A549 (cell line): ENCODE measurements around the gene BHLHE23. TPM values are rescaled to one million over a fixed set of nuclear protein-coding genes. Genes with fewer than 3 reads are reported as not detected.

Experiments used
- ATAC-seq, 2 experiments: fragments of 200-7000 bp in 1 of 2; fragments of >200 bp in 1 of 2; cut with Nextera tagmentation in 1 of 2; cut with Tn5 transposase in 1 of 2; 3 replicates each; pipeline versions ENCODE4 v1.8.0 to v1.9.1; 2018 to 2020; ENCODE audit warnings: mild to moderate bottlenecking in 1 of 2, moderate library complexity in 1 of 2
- CTCF ChIA-PET: fragments of 300-600 bp; sonication (Branson Sonifier 250); formaldehyde crosslinking; extraction: SDS; loops from one replicate; lab custom pipeline; 2021; ENCODE audit warnings: antibody characterized with exemption, inconsistent platforms; lab: Yijun Ruan, JAX
- POLR2A ChIA-PET: fragments of 350-600 bp; formaldehyde crosslinking; extraction: SDS; loops from one replicate; lab custom pipeline; 2021; ENCODE audit warnings: antibody characterized with exemption, inconsistent platforms; lab: Yijun Ruan, JAX
- DNase-seq, 2 experiments: peaks; one replicate each; pipeline versions ENCODE4 v3.0.0 to v3.0.0-alpha.2; 2011 to 2016; ENCODE audit warnings: low read depth in 1 of 2, low spot score in 1 of 2
- FAIRE-seq: peaks from 2 replicates; lab custom pipeline; 2011; peaks lifted over from hg19 to GRCh38; lab: Jason Lieb, UNC
- H3K27ac ChIP-seq, 2 experiments: fragments of >200 bp; sonication (Bioruptor Twin); formaldehyde crosslinking; 3 replicates each; pipeline ENCODE4 v1.5.1; 2016 to 2017
- H3K4me1 ChIP-seq: fragments of >200 bp; sonication (Bioruptor Twin); formaldehyde crosslinking; 3 replicates; pipeline ENCODE4 v1.6.1; 2016
- H3K4me2 ChIP-seq: fragments of >200 bp; sonication (Bioruptor Twin); formaldehyde crosslinking; 3 replicates; pipeline ENCODE4 v1.6.1; 2016
- H3K4me3 ChIP-seq: fragments of >200 bp; sonication (Bioruptor Twin); formaldehyde crosslinking; 3 replicates; pipeline ENCODE4 v1.5.1; 2016
- H3K9me3 ChIP-seq: fragments of >200 bp; sonication (Bioruptor Twin); formaldehyde crosslinking; 3 replicates; pipeline ENCODE4 v1.6.1; 2016
- ATOH8 ChIP-seq: fragments of 250-450 bp; sonication (Bioruptor Pico); IDR thresholded peaks from 2 replicates; pipeline ENCODE4 v1.5.0; 2020; ENCODE audit warnings: low read depth, mild to moderate bottlenecking, moderate library complexity
- BCL3 ChIP-seq: fragments of >200 bp; sonication (Bioruptor Twin); formaldehyde crosslinking; IDR thresholded peaks from 3 replicates; pipeline ENCODE4 v1.6.1; 2016
- BHLHE40 ChIP-seq: IDR thresholded peaks from 2 replicates; pipeline ENCODE4 v1.6.1; 2012; ENCODE audit warnings: low read depth, low read length, inconsistent platforms
- CBX2 ChIP-seq: fragments of 200-600 bp; sonication (generic); IDR thresholded peaks from 2 replicates; pipeline ENCODE4 v1.6.1; 2016; ENCODE audit warnings: low read depth, mild to moderate bottlenecking, borderline replicate concordance
- CBX8 ChIP-seq: fragments of 200-600 bp; sonication (generic); IDR thresholded peaks from 2 replicates; pipeline ENCODE4 v1.6.1; 2016
- CEBPB ChIP-seq, 2 experiments: fragments of >200 bp in 1 of 2; sonication (Bioruptor Twin) in 1 of 2; formaldehyde crosslinking in 1 of 2; IDR thresholded peaks; 2 replicates each; pipeline ENCODE4 v1.6.1; 2012 to 2016
- CHD2 ChIP-seq: fragments of 150-350 bp; IDR thresholded peaks from 2 replicates; pipeline ENCODE4 v1.6.1; 2014; ENCODE audit warnings: low read length; ENCODE audit not compliant: partially characterized antibody
- EP300 ChIP-seq, 2 experiments: fragments of >200 bp; sonication (Bioruptor Twin); formaldehyde crosslinking; IDR thresholded peaks; 2 replicates in 1 of 2; 3 replicates in 1 of 2; pipeline ENCODE4 v1.6.1; 2016 to 2017
- FOSB ChIP-seq: fragments of 250-450 bp; sonication (Bioruptor Pico); IDR thresholded peaks from 2 replicates; pipeline ENCODE4 v1.5.0; 2020; ENCODE audit warnings: mild to moderate bottlenecking, moderate library complexity
- FOSL2 ChIP-seq, 2 experiments: fragments of 450-650 bp in 1 of 2; fragments of >200 bp in 1 of 2; sonication (Bioruptor Twin) in 1 of 2; formaldehyde crosslinking; IDR thresholded peaks; 2 replicates each; pipeline versions ENCODE4 v1.5.0 to v1.6.1; 2016 to 2020; ENCODE audit warnings: mild to moderate bottlenecking in 1 of 2, moderate library complexity in 1 of 2
- HEYL ChIP-seq: fragments of 250-450 bp; sonication (Bioruptor Pico); IDR thresholded peaks from 2 replicates; pipeline ENCODE4 v1.8.0; 2021; ENCODE audit warnings: mild to moderate bottlenecking, moderate library complexity
- HMGXB4 ChIP-seq: fragments of 250-450 bp; sonication (Bioruptor Pico); IDR thresholded peaks from 2 replicates; pipeline ENCODE4 v1.5.0; 2021; ENCODE audit warnings: mild to moderate bottlenecking, moderate library complexity, borderline replicate concordance
- HOXA7 ChIP-seq: fragments of 250-450 bp; sonication (Bioruptor Pico); IDR thresholded peaks from 2 replicates; pipeline ENCODE4 v1.5.0; 2020; ENCODE audit warnings: mild to moderate bottlenecking, moderate library complexity
- JUNB ChIP-seq: fragments of >200 bp; sonication (Bioruptor Twin); formaldehyde crosslinking; IDR thresholded peaks from 2 replicates; pipeline ENCODE4 v1.6.1; 2016
- KDM1A ChIP-seq: fragments of 200-600 bp; sonication (generic); IDR thresholded peaks from 2 replicates; pipeline ENCODE4 v1.6.1; 2016; ENCODE audit warnings: low read depth, mild to moderate bottlenecking
- MAFK ChIP-seq: fragments of 450-650 bp; IDR thresholded peaks from 2 replicates; pipeline ENCODE4 v1.6.1; 2014; ENCODE audit not compliant: partially characterized antibody
- MAX ChIP-seq: IDR thresholded peaks from 2 replicates; pipeline ENCODE4 v1.6.1; 2012
- MAZ ChIP-seq: fragments of 150-350 bp; IDR thresholded peaks from 2 replicates; pipeline ENCODE4 v1.6.1; 2014; ENCODE audit warnings: antibody characterized with exemption, low read depth, low read length, borderline replicate concordance
- MYC ChIP-seq: IDR thresholded peaks from 2 replicates; pipeline ENCODE4 v1.6.1; 2012; ENCODE audit warnings: mild to moderate bottlenecking, inconsistent platforms, low read length, improper control_type of control experiment, borderline replicate concordance
- POLR2AphosphoS2 ChIP-seq: conservative IDR thresholded peaks from 2 replicates; pipeline ENCODE4 v1.6.1; 2012; ENCODE audit warnings: low read length, improper control_type of control experiment, inconsistent platforms
- REST ChIP-seq: fragments of 200-600 bp; sonication (generic); IDR thresholded peaks from 2 replicates; pipeline ENCODE4 v1.6.1; 2016; ENCODE audit warnings: antibody characterized with exemption, mild to moderate bottlenecking, moderate library complexity
- RFX5 ChIP-seq: fragments of 450-650 bp; IDR thresholded peaks from 2 replicates; pipeline ENCODE4 v1.7.1; 2014; ENCODE audit warnings: antibody characterized with exemption, mild to moderate bottlenecking, moderate library complexity
- RNF2 ChIP-seq: fragments of 200-600 bp; sonication (generic); IDR thresholded peaks from 2 replicates; pipeline ENCODE4 v1.6.1; 2016; ENCODE audit warnings: low read depth, mild to moderate bottlenecking, antibody characterized with exemption, moderate library complexity, borderline replicate concordance
- SMC3 ChIP-seq: fragments of >200 bp; sonication (Bioruptor Twin); formaldehyde crosslinking; IDR thresholded peaks from 3 replicates; pipeline ENCODE4 v1.6.1; 2018; ENCODE audit warnings: inconsistent platforms
- SREBF2 ChIP-seq: fragments of 450-650 bp; IDR thresholded peaks from 2 replicates; pipeline ENCODE4 v1.6.1; 2014; ENCODE audit warnings: mild to moderate bottlenecking, moderate library complexity
- USF2 ChIP-seq: fragments of 450-650 bp; IDR thresholded peaks from 2 replicates; pipeline ENCODE4 v1.6.1; 2014; ENCODE audit warnings: antibody characterized with exemption
- WGBS: methylation state at CpG from one replicate; pipeline ENCODE4 v1.1.6; 2017; ENCODE audit errors: missing lambda C conversion rate; 5-methylcytosine and 5-hydroxymethylcytosine counted together
- polyA plus RNA-seq, 4 experiments: library from polyadenylated mRNA; depleted of rRNA in 3 of 4; stranded (reverse); fragments of >200 nt; fragmentation: RNase III in 1 of 4; extraction: RNeasy Plus Mini Kit Qiagen cat#74134 plus additional on column Dnase treatment in 1 of 4; gene quantifications; 2 replicates in 3 of 4; 3 replicates in 1 of 4; pipeline ENCODE4 v1.2.3, GENCODE V29; 2011 to 2017

BHLHE23 gene
- polyA plus RNA-seq, 2 of the 4 experiments (the other 2 are of a cell fraction), result not detected

GRCh38 chr20:63029358-63030121, 22.8 kb upstream of the BHLHE23 start:
- CTCF ChIA-PET, result no interaction called here
- WGBS, result 64% methylated on average over 34 of the region's 37 CpGs
- no peak for TF ChIP-seq BHLHE40
- no peak for TF ChIP-seq POLR2AphosphoS2
- no peak for TF ChIP-seq HOXA7 (CRISPR knock-in tag)
- no peak for TF ChIP-seq ATOH8
- no peak for TF ChIP-seq SREBF2
- TF ChIP-seq CBX8, result no peak
- TF ChIP-seq HEYL (CRISPR knock-in tag), result no peak
- no peak for TF ChIP-seq CBX2
- no peak for TF ChIP-seq CEBPB (IDR thresholded peaks at IDR 0.05)
- TF ChIP-seq BCL3, result no peak
- no peak for TF ChIP-seq JUNB
- no peak for TF ChIP-seq HMGXB4
- POLR2A ChIA-PET, result no interaction called here
- H3K27ac ChIP-seq, result no peak overlapping the region
- no peak for FAIRE-seq
- H3K4me3 ChIP-seq, result no peak overlapping the region
- 0 out of 3 replicates have a peak, but pooled peaks cover 2% of the 10 kb centered on the region for H3K4me1 ChIP-seq
- H3K4me2 ChIP-seq, result no peak overlapping the region
- DNase-seq, result no peak
- ATAC-seq, result no peak
- H3K9me3 ChIP-seq, result no peaks in the 10 kb centered on the region

- POLR2A ChIA-PET, result no interaction called here
Measured at GRCh38 chr20:63028461-63028921, 21.7 kb upstream of the BHLHE23 start.

GRCh38 chr20:63027922-63028389, 21.2 kb upstream of the BHLHE23 start:
- Histone ChIP-seq H3K4me3 (no peak overlapping the region), H3K4me2 (peak overlapping the region; percentile 36; the same call in 2 of the 3 replicates), H3K27ac (no peak overlapping the region), H3K9me3 (no peaks in the 10 kb centered on the region), H3K4me1 (0 out of 3 replicates have a peak, but pooled peaks cover 2% of the 10 kb centered on the region)
- peak; percentile 58 to 71 for DNase-seq
- ATAC-seq, result peak; percentile 58 to 79; a peak in 5 of 6 replicates
- ChIA-PET CTCF (interaction anchor here (0.7 to 2.0 kb wide), 2 partner anchors 28 to 77 kb away, joined by 3 to 5 read pairs; no protein-coding TSS in a partner anchor), POLR2A (no interaction called here)
- WGBS, result 16% methylated on average over 12 of the region's 23 CpGs
- FAIRE-seq, result no peak
- TF ChIP-seq REST (no peak), SMC3 (0 out of 3 replicates have a peak, but pooled peaks have one; percentile 11), MAX (no peak), RNF2 (no peak), MYC (no peak), FOSL2 (IDR thresholded peaks at IDR 0.05) (no peak), FOSL2 (CRISPR knock-in tag; IDR thresholded peaks at IDR 0.05) (no peak), FOSB (CRISPR knock-in tag) (no peak), RFX5 (no peak)

More at GRCh38 chr20:63028461-63028921, 21.7 kb upstream of the BHLHE23 start:
- 57% methylated on average over 16 of the region's 22 CpGs for WGBS
- no peak for FAIRE-seq
- no peak for TF ChIP-seq MAFK
- no peak for TF ChIP-seq KDM1A
- no peak for TF ChIP-seq USF2
- no peak for TF ChIP-seq MAZ
- TF ChIP-seq EP300 (IDR thresholded peaks at IDR 0.05), result no peak
- TF ChIP-seq CHD2, result no peak
- no peak overlapping the region for H3K27ac ChIP-seq
- DNase-seq, result no peak
- H3K9me3 ChIP-seq, result no peaks in the 10 kb centered on the region
- H3K4me2 ChIP-seq, result peak overlapping the region; percentile 36; the same call in 2 of the 3 replicates
- ATAC-seq, result peak; percentile 6 to 9; a peak in 1 of 6 replicates
- CTCF ChIA-PET, result interaction anchor here (0.7 to 2.0 kb wide), 2 partner anchors 28 to 78 kb away, joined by 3 to 5 read pairs; no protein-coding TSS in a partner anchor
- H3K4me3 ChIP-seq, result no peak overlapping the region
- 0 out of 3 replicates have a peak, but pooled peaks cover 2% of the 10 kb centered on the region for H3K4me1 ChIP-seq
